H1 (cell line): ENCODE results near the gene DRGX. TPM values are rescaled to one million over a fixed set of nuclear protein-coding genes. Genes with fewer than 3 reads are reported as not detected.

ENCODE experiments used
- CTCF ChIA-PET: fragments of 300-600 bp; sonication (Branson Sonifier 250); formaldehyde crosslinking; loops from one replicate; lab custom pipeline; 2021; ENCODE audit not compliant: partially characterized antibody; lab: Charles Lee
- POLR2A ChIA-PET: fragments of 300-600 bp; sonication (Branson Sonifier 250); formaldehyde crosslinking; loops from one replicate; lab custom pipeline; 2021; ENCODE audit warnings: inconsistent platforms; ENCODE audit not compliant: partially characterized antibody; lab: Charles Lee
- DNase-seq, 2 experiments: peaks; one replicate each; pipeline versions ENCODE4 v3.0.0 to v3.0.0-alpha.2; 2010 to 2022; ENCODE audit warnings: low spot score in 2 of 2, low read depth in 1 of 2, mixed read lengths in 1 of 2
- FAIRE-seq: peaks from 2 replicates; lab custom pipeline; 2011; peaks lifted over from hg19 to GRCh38; lab: Jason Lieb, UNC
- H2AFZ ChIP-seq: 2 replicates; pipeline ENCODE4 v1.8.1; 2012; ENCODE audit warnings: low read length, inconsistent platforms
- H2AK5ac ChIP-seq: 2 replicates; pipeline ENCODE4 v1.6.1; 2013; ENCODE audit warnings: low read depth, low read length
- H2BK120ac ChIP-seq: replicated peaks from 2 replicates; pipeline ENCODE3; 2013; ENCODE audit warnings: low read depth, low read length, inconsistent platforms
- H2BK12ac ChIP-seq: 2 replicates; pipeline ENCODE4 v1.6.1; 2013; ENCODE audit warnings: low read depth, low read length
- H2BK15ac ChIP-seq: 2 replicates; pipeline ENCODE4 v1.6.1; 2013; ENCODE audit warnings: low read length
- H2BK20ac ChIP-seq: 2 replicates; pipeline ENCODE4 v1.6.1; 2013; ENCODE audit warnings: low read length
- H2BK5ac ChIP-seq: 2 replicates; pipeline ENCODE4 v1.6.1; 2013; ENCODE audit warnings: low read depth, low read length
- H3K14ac ChIP-seq: 2 replicates; pipeline ENCODE4 v1.6.1; 2013; ENCODE audit warnings: inconsistent platforms; ENCODE audit not compliant: insufficient read length
- H3K18ac ChIP-seq: 2 replicates; pipeline ENCODE4 v1.6.1; 2013; ENCODE audit warnings: low read length; ENCODE audit errors: extremely low read depth
- H3K23ac ChIP-seq: 2 replicates; pipeline ENCODE4 v1.6.1; 2013; ENCODE audit warnings: inconsistent platforms; ENCODE audit not compliant: insufficient read length
- H3K23me2 ChIP-seq: 2 replicates; pipeline ENCODE4 v1.6.1; 2013; ENCODE audit warnings: low read depth, low read length
- H3K27ac ChIP-seq: 2 replicates; pipeline ENCODE4 v1.6.1; 2011; ENCODE audit warnings: low read depth, low read length, inconsistent platforms
- H3K27me3 ChIP-seq, 4 experiments: replicated peaks in 1 of 4; 1 replicate in 1 of 4; 2 replicates in 3 of 4; pipeline versions ENCODE4 v1.6.1 to v1.8.1; 2011 to 2013; ENCODE audit warnings: low read length in 3 of 4, mild to moderate bottlenecking in 3 of 4, inconsistent platforms in 2 of 4, mixed read lengths in 2 of 4, moderate library complexity in 1 of 4; ENCODE audit not compliant: control insufficient read depth in 3 of 4, insufficient read depth in 3 of 4; ENCODE audit errors: extremely low read depth in 1 of 4
- H3K36me3 ChIP-seq, 4 experiments: 2 replicates each; pipeline versions ENCODE4 v1.6.1 to v1.8.1; 2011 to 2013; ENCODE audit warnings: mild to moderate bottlenecking in 4 of 4, low read length in 3 of 4, moderate library complexity in 2 of 4, control low read depth in 1 of 4, inconsistent platforms in 1 of 4; ENCODE audit not compliant: insufficient read depth in 4 of 4, control insufficient read depth in 2 of 4
- H3K4ac ChIP-seq: replicated peaks from 2 replicates; pipeline ENCODE3; 2013; ENCODE audit warnings: low read length, low read depth, mixed read lengths, inconsistent platforms; ENCODE audit not compliant: insufficient read length
- H3K4me1 ChIP-seq, 4 experiments: replicated peaks in 1 of 4; 1 replicate in 1 of 4; 2 replicates in 3 of 4; pipeline versions ENCODE4 v1.6.1 to v1.8.1; 2011 to 2013; ENCODE audit warnings: low read length in 3 of 4, inconsistent platforms in 2 of 4, mixed read lengths in 1 of 4; ENCODE audit not compliant: insufficient read depth in 4 of 4, control insufficient read depth in 3 of 4
- H3K4me2 ChIP-seq, 2 experiments: 2 replicates each; pipeline versions ENCODE4 v1.6.1 to v1.8.1; 2011 to 2013; ENCODE audit warnings: low read depth in 2 of 2, low read length in 2 of 2, control low read depth in 1 of 2, inconsistent platforms in 1 of 2, mild to moderate bottlenecking in 1 of 2; ENCODE audit not compliant: insufficient read depth in 1 of 2
- H3K4me3 ChIP-seq, 4 experiments: fragments of 200-600, 300-600 bp in 1 of 4; sonication (generic), shearing (Covaris generic), sonication (Bioruptor Twin) in 1 of 4; 2 replicates each; pipeline versions ENCODE4 v1.5.1 to v1.8.1; 2011 to 2016; ENCODE audit warnings: low read length in 4 of 4, low read depth in 3 of 4, control low read depth in 2 of 4, inconsistent platforms in 2 of 4, mild to moderate bottlenecking in 2 of 4, mixed read lengths in 1 of 4, moderate library complexity in 1 of 4; ENCODE audit not compliant: insufficient read depth in 2 of 4; ENCODE audit errors: extremely low read depth in 1 of 4
- H3K56ac ChIP-seq: replicated peaks from 2 replicates; pipeline ENCODE3; 2013; ENCODE audit warnings: low read depth, mild to moderate bottlenecking, mixed read lengths, low read length, inconsistent platforms; ENCODE audit not compliant: insufficient read length
- H3K79me1 ChIP-seq: 2 replicates; pipeline ENCODE4 v1.6.1; 2013; ENCODE audit warnings: low read depth, low read length, control low read depth
- H3K79me2 ChIP-seq, 2 experiments: 2 replicates each; pipeline versions ENCODE4 v1.6.1 to v1.8.1; 2012 to 2013; ENCODE audit warnings: low read length in 2 of 2, mild to moderate bottlenecking in 2 of 2, inconsistent platforms in 1 of 2; ENCODE audit not compliant: insufficient read depth in 2 of 2, control insufficient read depth in 1 of 2
- H3K9ac ChIP-seq, 4 experiments: replicated peaks in 1 of 4; 1 replicate in 1 of 4; 2 replicates in 3 of 4; pipeline versions ENCODE4 v1.6.1 to v1.8.1; 2011 to 2013; ENCODE audit warnings: low read depth in 3 of 4, low read length in 3 of 4, control low read depth in 2 of 4, mild to moderate bottlenecking in 2 of 4, moderate library complexity in 2 of 4, inconsistent platforms in 1 of 4; ENCODE audit errors: extremely low read depth in 1 of 4
- H3K9me3 ChIP-seq, 2 experiments: 2 replicates each; pipeline versions ENCODE4 v1.6.1 to v1.8.1; 2012 to 2013; ENCODE audit warnings: mild to moderate bottlenecking in 2 of 2, moderate library complexity in 2 of 2, control low read depth in 1 of 2, inconsistent platforms in 1 of 2, low read depth in 1 of 2, low read length in 1 of 2, mixed read lengths in 1 of 2; ENCODE audit not compliant: insufficient read depth in 2 of 2
- H4K20me1 ChIP-seq, 2 experiments: replicated peaks in 1 of 2; 2 replicates each; pipeline versions ENCODE3 to v1.8.1; 2011 to 2013; ENCODE audit warnings: inconsistent platforms in 2 of 2, low read length in 2 of 2, mild to moderate bottlenecking in 1 of 2; ENCODE audit not compliant: insufficient read depth in 2 of 2, control insufficient read depth in 1 of 2
- H4K5ac ChIP-seq: 2 replicates; pipeline ENCODE4 v1.6.1; 2013; ENCODE audit warnings: low read length, low read depth, mixed read lengths, inconsistent platforms; ENCODE audit not compliant: insufficient read length
- H4K8ac ChIP-seq: 2 replicates; pipeline ENCODE4 v1.8.0; 2013; ENCODE audit warnings: mild to moderate bottlenecking, moderate library complexity, low read length, inconsistent platforms; ENCODE audit not compliant: insufficient read depth; ENCODE audit errors: extremely low read depth
- H4K91ac ChIP-seq: replicated peaks from 2 replicates; pipeline ENCODE3; 2013; ENCODE audit warnings: low read length, mixed read lengths, inconsistent platforms; ENCODE audit not compliant: insufficient read length
- CBX8 ChIP-seq: fragments of 300-800, 300-1000 bp; sonication (generic); IDR thresholded peaks from 2 replicates; pipeline ENCODE4 v1.7.1; 2016; ENCODE audit warnings: low read depth, low read length, borderline replicate concordance
- E2F6 ChIP-seq: IDR thresholded peaks from 2 replicates; pipeline ENCODE4 v1.6.1; 2012; ENCODE audit warnings: inconsistent platforms
- EGR1 ChIP-seq: IDR thresholded peaks from 2 replicates; pipeline ENCODE4 v1.6.1; 2011; ENCODE audit warnings: low read depth, low read length, borderline replicate concordance
- HDAC2 ChIP-seq, 2 experiments: fragments of 300-600 bp in 1 of 2; sonication (generic) in 1 of 2; IDR thresholded peaks; 2 replicates each; pipeline ENCODE4 v1.6.1; 2011 to 2012; ENCODE audit warnings: low read depth in 2 of 2, low read length in 2 of 2, mild to moderate bottlenecking in 2 of 2, moderate library complexity in 2 of 2, borderline replicate concordance in 1 of 2, inconsistent platforms in 1 of 2
- POLR2AphosphoS5 ChIP-seq: IDR thresholded peaks from 2 replicates; pipeline ENCODE4 v1.6.1; 2011; ENCODE audit warnings: low read depth, low read length
- RAD21 ChIP-seq, 2 experiments: IDR thresholded peaks in 1 of 2; conservative IDR thresholded peaks in 1 of 2; 2 replicates each; pipeline ENCODE4 v1.6.1; 2011; ENCODE audit warnings: low read depth in 2 of 2, low read length in 2 of 2, improper control_type of control experiment in 1 of 2, inconsistent platforms in 1 of 2, mild to moderate bottlenecking in 1 of 2, moderate library complexity in 1 of 2
- SAP30 ChIP-seq: fragments of 300-600 bp; sonication (generic); IDR thresholded peaks from 2 replicates; pipeline ENCODE4 v1.7.1; 2012; ENCODE audit warnings: low read length, moderate library complexity, mild to moderate bottlenecking, inconsistent platforms; ENCODE audit not compliant: insufficient read depth, insufficient replicate concordance
- SP4 ChIP-seq: IDR thresholded peaks from 2 replicates; pipeline ENCODE4 v1.6.1; 2012; ENCODE audit warnings: low read length, inconsistent platforms
- TBP ChIP-seq: IDR thresholded peaks from 2 replicates; pipeline ENCODE4 v1.6.1; 2011; ENCODE audit warnings: low read depth, low read length, improper control_type of control experiment
- TEAD4 ChIP-seq: IDR thresholded peaks from 2 replicates; pipeline ENCODE4 v1.6.1; 2012; ENCODE audit warnings: low read depth, low read length, inconsistent platforms, mixed read lengths
- WGBS, 2 experiments: shearing (Covaris generic) in 1 of 2; methylation state at CpG; one replicate each; pipeline versions ENCODE4 v1.1.6 to v1.1.7; 2013 to 2015; ENCODE audit warnings: low lambda C conversion rate in 2 of 2, mixed read lengths in 2 of 2, inconsistent platforms in 1 of 2, low coverage in 1 of 2, missing lambda C conversion rate in 1 of 2; ENCODE audit not compliant: insufficient replicate concordance in 2 of 2, insufficient coverage in 1 of 2, insufficient read length in 1 of 2; ENCODE audit errors: extremely low coverage in 1 of 2, missing lambda C conversion rate in 1 of 2; 5-methylcytosine and 5-hydroxymethylcytosine counted together
- polyA plus RNA-seq, 7 experiments: library from polyadenylated mRNA; depleted of rRNA in 3 of 7; stranded (reverse) in 5 of 7; unstranded in 2 of 7; fragments of >200 nt in 5 of 7; fragments of 200-250 nt in 2 of 7; gene quantifications; 1 replicate in 5 of 7; 2 replicates in 1 of 7; 4 replicates in 1 of 7; pipeline versions ENCODE4 v1.2.1 to v1.2.3, GENCODE V29; 2011 to 2013; ENCODE audit warnings: missing spikeins in 2 of 7, mixed read lengths in 2 of 7
- total RNA-seq: library from RNA; stranded (reverse); fragmentation: NEBNext Ultra II Directional; extraction: Animal tissue kit (Norgen Biotek cat#: 25700); gene quantifications from 2 replicates; pipeline ENCODE4 v1.2.1, GENCODE V29; 2021
- TF ChIP-seq, protein P1 (sequence below): IDR thresholded peaks from 2 replicates; pipeline ENCODE4 v1.6.1; 2012; ENCODE audit warnings: low read length, inconsistent platforms

DRGX gene
- total and polyA plus RNA-seq, 2 of the 8 experiments (the other 6 are each of a cell fraction or from before 2014, with no cell fraction given), result not detected

DNA sequence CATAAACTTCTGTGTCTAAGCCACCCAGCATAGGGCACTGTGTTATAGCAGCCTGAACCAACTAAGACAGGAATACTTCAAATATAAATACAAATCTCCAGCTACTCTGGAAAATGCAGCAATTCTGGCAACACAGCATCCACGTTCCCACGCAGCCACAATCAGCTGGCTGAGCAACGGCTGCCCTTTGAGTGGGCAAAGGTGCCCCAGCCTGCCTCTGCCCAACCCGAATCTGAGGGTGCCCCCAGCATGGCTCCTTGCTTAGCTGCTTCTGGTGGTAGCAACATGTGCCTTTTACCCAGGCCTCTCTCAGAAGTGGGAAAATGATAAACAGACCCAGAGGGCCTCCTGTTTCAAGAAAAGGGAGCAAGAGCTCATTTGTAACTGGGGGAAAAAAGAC, 12.0 kb downstream of the DRGX start:
- no peak overlapping the region for H3K14ac ChIP-seq
- ChIA-PET POLR2A (no interaction called here), CTCF (interaction anchor here (0.7 to 4.9 kb wide), 9 partner anchors 9 to 128 kb away, joined by 3 to 30 read pairs (median 4); no protein-coding TSS in a partner anchor)
- WGBS, 2 experiments, result 81% methylated on average over 4 of the region's 4 CpGs; no CpG with 5 or more reads in 1 of the 2 experiments
- H3K27ac ChIP-seq, result no peak overlapping the region
- H3K36me3 ChIP-seq, result no peaks in the 10 kb centered on the region
- H3K56ac ChIP-seq, result no peak overlapping the region
- no peaks in the 10 kb centered on the region for H3K27me3 ChIP-seq
- no peak for FAIRE-seq
- H3K79me1 ChIP-seq, result no peaks in the 10 kb centered on the region
- H4K8ac ChIP-seq, result no peak overlapping the region
- no peak overlapping the region for H2BK120ac ChIP-seq
- H3K18ac ChIP-seq, result no peak overlapping the region
- no peaks in the 10 kb centered on the region for H3K23me2 ChIP-seq
- H2BK20ac ChIP-seq, result no peak overlapping the region
- no peak overlapping the region for H2AFZ ChIP-seq
- H3K4me3 ChIP-seq, result no peak overlapping the region
- no peak overlapping the region for H3K9ac ChIP-seq
- no peak overlapping the region for H3K4me2 ChIP-seq
- no peak overlapping the region for H4K5ac ChIP-seq
- H3K4ac ChIP-seq, result no peak overlapping the region
- H2BK5ac ChIP-seq, result no peak overlapping the region
- no peaks in the 10 kb centered on the region for H4K20me1 ChIP-seq
- no peak for DNase-seq
- H3K79me2 ChIP-seq, result no peaks in the 10 kb centered on the region
- no peak overlapping the region for H2BK15ac ChIP-seq
- H3K4me1 ChIP-seq, result no peaks in the 10 kb centered on the region; a peak in 1 of 7 replicates
- H2BK12ac ChIP-seq, result no peak overlapping the region
- H4K91ac ChIP-seq, result no peak overlapping the region
- H3K23ac ChIP-seq, result no peak overlapping the region
- no peak overlapping the region for H2AK5ac ChIP-seq
- H3K9me3 ChIP-seq, result no peaks in the 10 kb centered on the region
- TF ChIP-seq SP4 (no peak), TBP (no peak), E2F6 (no peak), POLR2AphosphoS5 (no peak), CBX8 (no peak), HDAC2 (IDR thresholded peaks at IDR 0.05; ENCODE audit: borderline replicate concordance in 1 of 2, low read depth in 2 of 2, low read length in 2 of 2) (no peak), SAP30 (no peak), EGR1 (no peak), TEAD4 (no peak), RAD21 (IDR thresholded peaks at IDR 0.05 in 1 of 2, conservative IDR thresholded peaks at IDR 0.05 in 1 of 2; ENCODE audit: low read depth in 2 of 2, low read length in 2 of 2) (no peak)
- TF ChIP-seq, protein P1, sequence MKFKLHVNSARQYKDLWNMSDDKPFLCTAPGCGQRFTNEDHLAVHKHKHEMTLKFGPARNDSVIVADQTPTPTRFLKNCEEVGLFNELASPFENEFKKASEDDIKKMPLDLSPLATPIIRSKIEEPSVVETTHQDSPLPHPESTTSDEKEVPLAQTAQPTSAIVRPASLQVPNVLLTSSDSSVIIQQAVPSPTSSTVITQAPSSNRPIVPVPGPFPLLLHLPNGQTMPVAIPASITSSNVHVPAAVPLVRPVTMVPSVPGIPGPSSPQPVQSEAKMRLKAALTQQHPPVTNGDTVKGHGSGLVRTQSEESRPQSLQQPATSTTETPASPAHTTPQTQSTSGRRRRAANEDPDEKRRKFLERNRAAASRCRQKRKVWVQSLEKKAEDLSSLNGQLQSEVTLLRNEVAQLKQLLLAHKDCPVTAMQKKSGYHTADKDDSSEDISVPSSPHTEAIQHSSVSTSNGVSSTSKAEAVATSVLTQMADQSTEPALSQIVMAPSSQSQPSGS, result no peak
